Astrocyte (in vitro differentiated cells and primary cell): ENCODE data around the gene TP53RK. TPM values are rescaled to one million over a fixed set of nuclear protein-coding genes. Genes with fewer than 3 reads are reported as not detected.

ENCODE experiments used
- DNase-seq: peaks from one replicate; pipeline ENCODE4 v3.0.0-alpha.2; 2010; ENCODE audit warnings: low read depth
- FAIRE-seq: peaks from 2 replicates; lab custom pipeline; 2011; peaks lifted over from hg19 to GRCh38; lab: Jason Lieb, UNC
- H2AFZ ChIP-seq: 2 replicates; pipeline ENCODE4 v1.6.0; 2012; ENCODE audit warnings: low read depth, low read length, inconsistent platforms
- H3K27ac ChIP-seq: 2 replicates; pipeline ENCODE4 v1.5.1; 2011; ENCODE audit warnings: low read depth, low read length, inconsistent platforms
- H3K27me3 ChIP-seq: 2 replicates; pipeline ENCODE4 v1.6.0; 2011; ENCODE audit warnings: low read length, inconsistent platforms; ENCODE audit not compliant: insufficient read depth
- H3K36me3 ChIP-seq: 2 replicates; pipeline ENCODE4 v1.5.1; 2011; ENCODE audit warnings: low read length, inconsistent platforms; ENCODE audit not compliant: insufficient read depth
- H3K4me1 ChIP-seq: 2 replicates; pipeline ENCODE4 v1.5.1; 2011; ENCODE audit warnings: low read length, inconsistent platforms; ENCODE audit not compliant: insufficient read depth
- H3K4me2 ChIP-seq: 2 replicates; pipeline ENCODE4 v1.6.0; 2012; ENCODE audit warnings: low read length, inconsistent platforms
- H3K4me3 ChIP-seq: 2 replicates; pipeline ENCODE4 v1.5.1; 2011; ENCODE audit warnings: low read depth, mild to moderate bottlenecking, low read length, inconsistent platforms; ENCODE audit not compliant: insufficient read depth
- H3K79me2 ChIP-seq: 2 replicates; pipeline ENCODE4 v1.6.0; 2012; ENCODE audit warnings: mild to moderate bottlenecking, low read length, inconsistent platforms; ENCODE audit not compliant: insufficient read depth
- H3K9ac ChIP-seq: 2 replicates; pipeline ENCODE4 v1.6.0; 2012; ENCODE audit warnings: mild to moderate bottlenecking, low read length, inconsistent platforms
- H3K9me3 ChIP-seq: 2 replicates; pipeline ENCODE4 v1.5.1; 2012; ENCODE audit warnings: low read depth, mild to moderate bottlenecking, low read length, inconsistent platforms; ENCODE audit not compliant: insufficient read depth
- H4K20me1 ChIP-seq: 2 replicates; pipeline ENCODE4 v1.6.0; 2012; ENCODE audit warnings: low read length, inconsistent platforms; ENCODE audit not compliant: insufficient read depth
- H3K27ac Mint-ChIP-seq: one replicate; pipeline ENCODE4 v1.8.0; 2021; ENCODE audit warnings: mild to moderate bottlenecking, mixed read lengths; ENCODE audit not compliant: unreplicated experiment
- H3K27me3 Mint-ChIP-seq: one replicate; pipeline ENCODE4 v1.8.0; 2021; ENCODE audit warnings: low read depth, mixed read lengths; ENCODE audit not compliant: unreplicated experiment
- H3K36me3 Mint-ChIP-seq: one replicate; pipeline ENCODE4 v1.8.0; 2021; ENCODE audit warnings: low read depth, mixed read lengths; ENCODE audit not compliant: unreplicated experiment
- H3K4me1 Mint-ChIP-seq: one replicate; pipeline ENCODE4 v1.8.0; 2021; ENCODE audit warnings: low read depth, mixed read lengths; ENCODE audit not compliant: unreplicated experiment
- H3K4me3 Mint-ChIP-seq: one replicate; pipeline ENCODE4 v1.8.0; 2021; ENCODE audit warnings: mild to moderate bottlenecking, moderate library complexity, mixed read lengths; ENCODE audit not compliant: unreplicated experiment
- H3K9me3 Mint-ChIP-seq: one replicate; pipeline ENCODE4 v1.8.0; 2021; ENCODE audit warnings: mild to moderate bottlenecking, mixed read lengths; ENCODE audit not compliant: unreplicated experiment
- CTCF ChIP-seq: IDR thresholded peaks from 2 replicates; pipeline ENCODE4 v1.5.1; 2011; ENCODE audit warnings: low read depth, mild to moderate bottlenecking, inconsistent platforms, low read length, moderate library complexity; ENCODE audit not compliant: insufficient read depth
- EZH2 ChIP-seq: IDR thresholded peaks from 2 replicates; pipeline ENCODE4 v1.6.1; 2012; ENCODE audit warnings: mild to moderate bottlenecking, low read length, inconsistent platforms; ENCODE audit not compliant: insufficient read depth
- total RNA-seq: library from RNA; stranded (reverse); gene quantifications from 2 replicates; pipeline ENCODE4 v1.2.1, GENCODE V29; 2021

Gene TP53RK
- total RNA-seq, 1 donor from 2014 or later, result 16.0 TPM

- no peak overlapping the region for H3K4me3 ChIP-seq
- H3K9ac ChIP-seq, result no peak overlapping the region
- no peaks in the 10 kb centered on the region for H3K27me3 ChIP-seq
- H3K36me3 ChIP-seq, result no peaks in the 10 kb centered on the region
- no peaks in the 10 kb centered on the region for H3K79me2 ChIP-seq
- H4K20me1 ChIP-seq, result no peaks in the 10 kb centered on the region
- no peak for DNase-seq
- no peak overlapping the region for H3K27ac ChIP-seq
- no peak overlapping the region for H3K4me2 ChIP-seq
- H3K36me3 Mint-ChIP-seq, result peaks cover 3% of the 10 kb centered on the region
- no peak overlapping the region for H3K4me3 Mint-ChIP-seq
- H3K9me3 Mint-ChIP-seq, result peaks cover 13% of the 10 kb centered on the region
- no peak for TF ChIP-seq CTCF
- TF ChIP-seq EZH2, result no peak
- no peaks in the 10 kb centered on the region for H3K27me3 Mint-ChIP-seq
- no peak overlapping the region for H2AFZ ChIP-seq
- peaks cover 4% of the 10 kb centered on the region for H3K9me3 ChIP-seq
- no peak for FAIRE-seq
- H3K4me1 Mint-ChIP-seq, result no peaks in the 10 kb centered on the region
- no peaks in the 10 kb centered on the region for H3K4me1 ChIP-seq
- no peak overlapping the region for H3K27ac Mint-ChIP-seq
Measured at GRCh38 chr20:46665602-46666001, 23.6 kb downstream of the TP53RK start.

- Mint-ChIP-seq H3K4me3 (no peak overlapping the region), H3K36me3 (no peaks in the 10 kb centered on the region), H3K27me3 (no peaks in the 10 kb centered on the region), H3K27ac (no peak overlapping the region), H3K4me1 (no peaks in the 10 kb centered on the region), H3K9me3 (peaks cover 6% of the 10 kb centered on the region)
- H3K27me3 ChIP-seq, result no peaks in the 10 kb centered on the region
- no peak for DNase-seq
- H3K9me3 ChIP-seq, result no peaks in the 10 kb centered on the region
- no peak overlapping the region for H2AFZ ChIP-seq
- FAIRE-seq, result no peak
- no peak overlapping the region for H3K27ac ChIP-seq
- no peak overlapping the region for H3K4me3 ChIP-seq
- no peaks in the 10 kb centered on the region for H3K4me1 ChIP-seq
- no peak overlapping the region for H3K4me2 ChIP-seq
- no peaks in the 10 kb centered on the region for H3K79me2 ChIP-seq
- no peak overlapping the region for H3K9ac ChIP-seq
- TF ChIP-seq CTCF (no peak), EZH2 (no peak)
- no peaks in the 10 kb centered on the region for H3K36me3 ChIP-seq
- H4K20me1 ChIP-seq, result no peaks in the 10 kb centered on the region
Measured at GRCh38 chr20:46663531-46663930, 25.7 kb downstream of the TP53RK start.

- Mint-ChIP-seq H3K27me3 (no peaks in the 10 kb centered on the region), H3K9me3 (peaks cover 10% of the 10 kb centered on the region), H3K27ac (no peak overlapping the region), H3K4me3 (no peak overlapping the region), H3K4me1 (no peaks in the 10 kb centered on the region), H3K36me3 (peaks cover 4% of the 10 kb centered on the region)
- Histone ChIP-seq H3K79me2 (no peaks in the 10 kb centered on the region), H2AFZ (no peak overlapping the region), H3K9ac (no peak overlapping the region), H3K9me3 (no peaks in the 10 kb centered on the region), H3K4me1 (no peaks in the 10 kb centered on the region), H4K20me1 (no peaks in the 10 kb centered on the region), H3K27me3 (no peaks in the 10 kb centered on the region), H3K4me2 (no peak overlapping the region), H3K36me3 (no peaks in the 10 kb centered on the region), H3K4me3 (no peak overlapping the region), H3K27ac (no peak overlapping the region)
- FAIRE-seq (no peak), DNase-seq (no peak)
- TF ChIP-seq EZH2 (no peak), CTCF (no peak)
Measured at GRCh38 chr20:46661659-46662058, 27.6 kb downstream of the TP53RK start.
